Epithelial cell of esophagus (primary cell): ENCODE data around the gene CYP4F3.
"Not testable (repeated sequence)": the region's sequence is repeated elsewhere in the genome, so short reads cannot be mapped to it uniquely, and the experiment has no call there.

Source experiments
- DNase-seq: peaks from one replicate; pipeline ENCODE4 v3.0.0; 2010; ENCODE audit warnings: low read depth
- H3K4me3 ChIP-seq: 2 replicates; pipeline ENCODE4 v1.5.1; 2011; ENCODE audit warnings: mild to moderate bottlenecking, low read length, control low read depth
- CTCF ChIP-seq: IDR thresholded peaks from 2 replicates; pipeline ENCODE4 v1.5.1; 2011; ENCODE audit warnings: low read depth, mild to moderate bottlenecking, low read length, control low read depth, inconsistent platforms; ENCODE audit not compliant: insufficient read depth; ENCODE audit errors: missing control alignments

The CYP4F3 gene

DNA sequence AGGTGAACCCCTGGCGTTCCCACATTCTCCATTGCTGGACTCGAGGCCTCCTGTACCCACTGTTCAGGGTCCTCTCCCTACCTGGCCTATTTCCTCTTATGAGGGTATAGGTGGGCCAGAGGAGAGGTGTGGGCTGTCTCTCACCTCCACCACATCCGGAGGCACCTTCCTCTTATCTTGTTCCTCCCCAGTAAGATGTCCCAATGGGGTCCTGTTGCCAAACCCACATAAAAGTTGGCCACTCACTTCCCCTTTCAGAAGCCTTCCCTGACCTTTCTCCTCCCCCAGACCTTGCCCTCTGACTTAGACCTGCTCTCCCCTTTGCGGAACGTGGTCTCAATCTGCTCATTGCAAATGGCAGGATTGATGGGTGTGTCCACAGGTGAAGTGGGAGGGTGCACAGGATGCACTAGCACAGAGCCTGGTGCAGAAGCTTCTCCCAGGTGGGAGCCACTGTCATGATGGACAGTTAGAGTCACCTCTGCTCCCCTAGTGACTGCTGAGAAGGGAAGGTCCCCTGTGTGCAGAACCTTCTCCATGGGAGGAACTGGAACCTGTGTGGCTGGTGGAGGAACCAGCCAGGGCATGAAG lies 1.3 kb downstream of the CYP4F3 start:
- no peak for TF ChIP-seq CTCF
- H3K4me3 ChIP-seq = no peak overlapping the region
- DNase-seq = no peak

GRCh38 chr19:15642807-15643206 lies 2.1 kb downstream of the CYP4F3 start:
- no peak for DNase-seq
- TF ChIP-seq CTCF = no peak
- H3K4me3 ChIP-seq = no peak overlapping the region

- no peak for DNase-seq
- H3K4me3 ChIP-seq = no peak overlapping the region
- no peak for TF ChIP-seq CTCF
These were observed 2.7 kb downstream of the CYP4F3 start for GRCh38 chr19:15643387-15643786.

GRCh38 chr19:15644066-15644741 lies 3.5 kb downstream of the CYP4F3 start:
- no peak for TF ChIP-seq CTCF
- no peak for DNase-seq
- no peak overlapping the region for H3K4me3 ChIP-seq

- DNase-seq = no peak
- no peak for TF ChIP-seq CTCF
- no peak overlapping the region for H3K4me3 ChIP-seq
These were observed 4.1 kb downstream of the CYP4F3 start for GRCh38 chr19:15644816-15645215.

DNA sequence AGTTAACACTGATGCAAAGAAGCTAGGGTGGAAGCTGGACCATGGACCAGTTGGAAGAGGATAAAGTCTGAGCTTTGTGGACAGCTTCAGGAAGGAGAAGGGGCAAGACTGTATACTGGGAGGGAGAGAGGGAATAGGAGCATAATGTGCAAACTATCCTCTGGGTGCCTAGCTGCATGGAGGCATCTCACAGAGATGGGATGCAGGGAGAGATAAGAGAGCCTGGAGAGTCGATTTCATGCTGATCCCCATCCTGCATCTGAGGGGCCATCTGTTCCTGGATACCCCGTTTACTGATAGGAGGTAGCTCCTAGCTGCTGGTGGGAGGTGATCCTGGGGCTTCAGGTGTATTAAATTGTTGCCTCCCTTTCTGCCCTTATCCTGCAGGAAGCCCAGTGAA lies 8.8 kb downstream of the CYP4F3 start:
- no peak overlapping the region for H3K4me3 ChIP-seq
- no peak for DNase-seq
- TF ChIP-seq CTCF = no peak

GRCh38 chr19:15650123-15650522 lies 9.4 kb downstream of the CYP4F3 start:
- not testable (repeated sequence) for DNase-seq

DNA sequence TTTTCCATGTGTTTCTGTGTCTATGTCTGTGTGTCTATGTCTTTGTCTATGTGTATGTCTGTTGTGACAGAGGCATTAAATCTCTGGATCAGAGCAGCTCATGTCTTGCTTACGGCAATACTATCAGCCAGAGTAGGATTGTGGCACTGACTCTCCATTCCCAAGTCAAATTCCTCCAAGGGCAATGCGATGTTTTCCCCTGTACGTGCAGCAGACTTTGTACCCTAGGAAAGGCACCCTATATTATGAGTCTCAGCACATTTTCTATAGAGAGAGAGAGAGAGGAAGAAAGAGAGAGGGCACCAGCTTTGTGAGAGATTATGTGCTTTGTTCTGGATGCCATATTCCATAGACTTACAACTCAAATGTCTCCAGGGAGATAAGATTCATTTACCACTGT lies 11.1 kb downstream of the CYP4F3 start:
- DNase-seq = no peak
- TF ChIP-seq CTCF = no peak
- H3K4me3 ChIP-seq = no peak overlapping the region

More at GRCh38 chr19:15650123-15650522, 9.4 kb downstream of the CYP4F3 start:
- not testable (repeated sequence) for H3K4me3 ChIP-seq
